COLO829 (cell line): ENCODE results near the gene PTGES.

Source experiments
- DNase-seq: peaks from one replicate; pipeline ENCODE4 v3.0.0; 2012; ENCODE audit warnings: low spot score

Gene PTGES

DNA sequence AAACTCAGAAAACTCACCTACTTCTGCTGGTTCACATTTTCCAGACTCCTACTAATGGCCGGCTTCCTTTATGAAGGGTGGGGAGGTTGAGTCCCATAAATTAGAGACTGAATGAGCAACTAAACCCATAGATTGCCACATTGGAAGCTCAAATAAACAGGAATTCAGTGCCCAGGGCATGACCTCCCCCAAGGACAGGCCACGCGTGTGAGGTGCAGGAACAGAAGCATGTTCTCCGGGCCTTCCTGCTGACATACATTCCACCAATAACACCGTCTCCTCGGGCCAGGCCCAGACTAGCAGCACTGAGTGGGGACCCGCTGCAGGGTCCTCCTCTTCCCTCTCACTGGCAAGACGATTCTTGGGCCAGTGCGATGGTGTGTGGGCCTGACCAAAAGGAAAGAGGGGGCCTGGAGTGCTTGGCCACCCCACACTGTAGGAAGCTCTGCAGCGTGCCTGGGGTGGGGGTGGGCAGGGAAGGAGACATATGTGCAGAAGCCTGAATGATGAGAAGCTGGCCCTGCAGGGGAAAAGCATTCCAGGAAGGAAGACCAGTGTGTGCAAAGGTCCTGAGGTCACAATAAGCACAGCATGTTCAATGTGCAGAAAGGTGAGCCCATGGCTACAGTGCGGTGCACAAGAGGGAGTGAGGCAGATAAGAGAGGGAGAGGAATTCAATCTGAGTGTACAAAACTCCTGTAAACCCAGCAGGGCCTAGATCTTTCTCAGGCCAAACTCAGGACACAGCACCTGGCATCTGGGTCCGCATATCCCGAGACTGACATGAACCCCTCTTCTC is 12.0 kb downstream of the PTGES start:
- DNase-seq: no peak

DNA sequence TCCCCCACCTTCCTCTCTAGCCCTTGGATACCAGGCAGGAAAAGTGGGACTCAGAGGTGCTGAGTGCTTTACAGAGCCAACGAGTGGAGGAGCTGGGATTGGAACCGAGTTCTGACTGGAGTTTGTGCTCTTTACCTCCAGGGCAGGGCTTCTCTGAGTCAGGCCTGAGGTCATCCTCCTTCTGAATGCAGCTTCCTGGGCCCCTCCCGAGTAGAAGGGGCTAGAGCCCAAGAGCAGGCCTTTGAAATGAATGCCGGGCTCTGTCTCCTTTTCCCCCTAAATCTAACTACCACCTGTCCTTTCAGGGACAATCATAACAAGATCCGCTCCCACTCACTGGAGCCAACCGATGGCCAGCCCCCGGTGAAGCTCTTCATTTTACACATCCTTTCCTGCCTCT is 12.7 kb downstream of the PTGES start:
- no peak for DNase-seq

DNA sequence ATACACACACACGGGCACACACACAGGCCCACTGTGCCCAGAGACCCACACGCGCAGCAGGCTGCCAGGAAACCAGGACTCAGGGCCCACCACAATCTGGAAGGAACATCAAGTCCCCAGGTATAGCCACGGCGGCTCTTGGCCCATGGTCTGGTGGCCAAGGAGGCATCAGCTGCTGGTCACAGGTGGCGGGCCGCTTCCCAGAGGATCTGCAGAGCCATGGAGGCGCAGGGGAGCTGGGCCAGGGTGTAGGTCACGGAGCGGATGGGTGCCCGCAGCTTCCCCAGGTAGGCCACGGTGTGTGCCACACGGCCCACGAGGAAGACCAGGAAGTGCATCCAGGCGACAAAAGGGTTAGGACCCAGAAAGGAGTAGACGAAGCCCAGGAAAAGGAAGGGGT is 13.4 kb downstream of the PTGES start:
- no peak for DNase-seq

DNA sequence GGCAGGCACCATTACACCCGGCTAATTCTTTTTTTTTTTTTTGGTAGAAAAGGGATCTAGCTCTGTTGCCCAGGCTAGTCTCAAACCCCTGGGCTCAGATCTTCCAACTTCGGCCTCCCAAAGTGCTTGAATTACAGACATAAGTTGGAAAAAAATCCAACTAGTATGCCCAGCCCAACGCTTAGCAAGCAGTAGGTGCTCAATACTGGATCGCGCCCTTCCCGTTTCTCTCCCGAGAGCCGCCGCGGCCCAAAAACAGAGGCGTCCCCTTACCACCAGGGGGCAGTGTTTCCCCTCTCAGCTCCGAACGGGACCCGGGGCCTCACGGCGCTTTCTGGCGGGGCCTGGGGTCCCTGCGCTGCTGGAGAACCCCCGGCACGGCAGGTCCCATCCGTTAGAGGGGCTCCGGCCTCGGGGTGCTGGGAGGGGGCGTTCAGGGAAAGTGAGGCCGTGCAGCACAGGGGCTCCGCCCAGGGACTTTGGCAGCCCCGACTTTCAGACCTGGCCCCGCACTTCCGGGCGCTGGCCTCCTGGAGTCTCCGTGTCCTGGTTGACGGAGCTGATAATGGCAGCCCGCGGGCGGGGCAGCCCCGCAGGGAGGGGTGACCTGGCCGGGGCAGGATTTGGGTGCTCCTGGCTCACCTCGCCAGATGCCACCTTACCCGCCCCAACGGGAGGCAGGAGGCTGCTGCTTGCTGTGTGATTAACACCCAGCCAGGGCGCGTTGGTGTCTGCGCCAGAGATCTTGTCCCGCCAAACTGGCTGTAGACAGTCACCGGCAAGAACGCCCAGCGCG is 15.2 kb downstream of the PTGES start:
- peak; percentile 81 for DNase-seq

DNA sequence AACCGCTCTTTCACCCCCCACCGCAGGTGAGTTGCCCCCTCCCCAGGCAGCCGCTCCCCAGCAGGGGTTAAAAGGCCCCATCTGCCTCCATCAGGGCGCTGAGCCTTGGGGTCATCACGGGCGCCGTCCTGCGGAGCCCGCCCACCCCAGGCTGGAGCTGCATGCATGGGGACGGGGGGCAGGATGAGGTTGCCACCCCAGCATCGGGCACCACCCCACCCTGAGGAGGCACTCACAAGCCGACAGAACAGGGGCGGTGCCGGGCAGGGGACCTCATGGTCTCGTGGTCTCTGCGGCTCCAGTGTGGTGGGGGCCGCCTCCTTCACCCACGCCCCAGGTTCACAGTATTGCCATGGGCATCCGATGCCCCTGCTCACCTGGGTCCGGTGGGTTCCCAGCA is 16.5 kb downstream of the PTGES start:
- DNase-seq: no peak

DNA sequence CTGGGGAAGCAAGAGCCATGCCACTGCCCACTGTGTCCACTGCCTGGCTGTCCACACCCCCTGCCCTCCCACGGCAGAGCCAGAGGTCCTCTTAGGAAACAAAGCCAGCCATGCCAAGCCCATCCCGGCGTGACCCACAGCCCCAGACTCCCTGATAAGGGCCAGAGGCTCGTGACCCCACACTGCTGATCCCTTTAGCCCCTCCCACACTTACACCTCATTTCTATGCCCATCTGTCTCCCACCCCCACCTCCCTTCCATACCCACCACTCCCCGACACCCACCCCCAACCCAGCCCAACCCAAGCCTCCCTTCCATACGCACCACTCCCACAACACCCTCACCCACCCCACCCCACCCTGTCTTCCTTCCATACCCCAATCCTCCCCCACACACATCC is 17.3 kb downstream of the PTGES start:
- DNase-seq: no peak

DNA sequence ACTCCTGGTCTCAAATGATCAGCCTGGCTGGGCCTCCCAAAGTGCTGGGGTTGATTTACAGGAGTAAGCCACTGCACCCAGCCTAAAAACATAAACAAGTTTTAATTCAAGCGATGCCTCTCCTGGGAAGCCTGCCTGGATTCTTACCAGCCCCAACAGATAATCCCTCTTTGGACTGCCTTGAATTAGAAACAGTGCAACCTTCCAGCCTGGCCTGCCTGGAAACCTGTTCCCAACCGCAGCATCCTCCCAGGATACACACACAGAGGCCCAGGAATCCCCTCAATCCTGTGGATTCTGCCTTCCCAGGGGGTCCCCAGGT is 19.2 kb downstream of the PTGES start:
- no peak for DNase-seq

DNA sequence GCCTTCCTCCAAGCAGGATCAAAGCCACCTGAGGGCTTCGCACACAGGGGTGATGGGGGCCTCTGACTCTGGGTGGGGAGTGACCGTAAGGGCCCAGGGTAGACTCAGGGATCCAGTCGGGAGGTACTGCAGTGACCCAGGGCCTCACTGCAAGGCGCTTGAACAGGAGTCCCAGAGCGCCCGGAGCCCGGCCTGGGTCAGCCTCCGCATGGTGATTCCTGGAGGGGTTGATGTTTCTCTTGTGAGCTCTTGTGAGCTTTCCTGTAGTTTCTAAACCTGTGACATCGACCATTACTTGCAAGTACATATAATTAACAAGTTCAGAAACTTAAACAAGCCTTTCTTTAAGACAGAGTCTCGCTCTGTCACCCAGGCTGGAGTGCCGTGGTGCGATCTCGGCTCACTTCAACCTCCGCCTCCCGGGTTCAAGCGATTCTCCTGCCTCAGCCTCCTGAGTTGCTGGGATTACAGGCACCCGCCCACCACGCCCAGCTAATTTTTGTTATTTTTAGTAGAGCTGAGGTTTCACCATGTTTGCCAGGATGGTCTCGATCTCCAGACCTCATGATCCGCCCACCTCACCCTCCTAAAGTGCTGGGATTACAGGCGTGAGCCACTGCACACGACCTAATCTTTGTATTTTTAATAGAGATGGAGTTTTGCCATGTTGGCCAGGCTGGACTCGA is 19.8 kb downstream of the PTGES start:
- no peak for DNase-seq

DNA sequence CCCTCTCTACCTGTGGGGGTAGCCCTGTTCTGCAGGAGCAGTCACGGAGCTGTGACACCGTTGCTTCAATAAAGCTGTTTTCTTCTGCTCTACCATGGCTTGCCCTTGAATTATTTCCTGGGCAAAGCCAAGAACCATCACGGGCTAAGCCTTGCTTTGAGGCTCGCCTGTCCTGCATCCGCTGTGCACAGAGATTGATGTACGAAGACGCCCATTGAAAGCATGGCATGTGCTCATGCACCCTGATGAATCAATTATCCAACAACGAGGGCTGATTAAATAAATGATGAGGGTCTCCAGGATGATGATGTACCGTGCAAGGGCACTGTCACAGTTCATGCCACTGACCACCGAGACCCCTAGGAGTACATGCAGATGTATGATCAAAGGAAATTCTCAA is 20.7 kb downstream of the PTGES start:
- no peak for DNase-seq

DNA sequence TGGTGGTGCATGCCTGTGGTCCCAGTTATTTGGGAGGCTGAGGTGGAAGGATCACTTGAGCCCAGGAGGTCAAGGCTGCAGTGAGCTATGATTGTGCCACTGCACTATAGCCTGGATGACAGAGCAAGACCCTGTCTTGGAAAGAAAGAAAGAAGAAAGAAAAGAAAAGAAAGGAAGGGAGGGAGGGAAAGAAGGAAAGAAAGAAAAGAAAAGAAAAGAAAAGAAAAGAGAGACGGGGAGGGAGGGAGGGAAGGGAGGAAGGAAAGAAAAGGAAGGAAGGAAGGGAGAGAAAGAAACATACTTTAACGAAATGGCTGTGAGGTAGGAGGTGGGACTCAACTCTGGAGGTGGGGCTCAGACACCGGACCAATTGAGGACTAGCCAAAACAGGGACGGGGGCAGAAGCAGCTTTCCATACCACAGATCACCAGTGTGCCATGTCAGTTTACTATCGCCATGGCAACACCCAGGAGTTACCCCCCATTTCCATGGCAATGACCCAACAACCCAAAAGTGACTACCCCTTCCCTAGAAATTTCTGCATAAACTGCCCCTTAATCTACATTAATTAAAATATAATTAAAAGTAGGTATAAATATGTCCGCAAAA is 21.3 kb downstream of the PTGES start:
- no peak for DNase-seq

DNA sequence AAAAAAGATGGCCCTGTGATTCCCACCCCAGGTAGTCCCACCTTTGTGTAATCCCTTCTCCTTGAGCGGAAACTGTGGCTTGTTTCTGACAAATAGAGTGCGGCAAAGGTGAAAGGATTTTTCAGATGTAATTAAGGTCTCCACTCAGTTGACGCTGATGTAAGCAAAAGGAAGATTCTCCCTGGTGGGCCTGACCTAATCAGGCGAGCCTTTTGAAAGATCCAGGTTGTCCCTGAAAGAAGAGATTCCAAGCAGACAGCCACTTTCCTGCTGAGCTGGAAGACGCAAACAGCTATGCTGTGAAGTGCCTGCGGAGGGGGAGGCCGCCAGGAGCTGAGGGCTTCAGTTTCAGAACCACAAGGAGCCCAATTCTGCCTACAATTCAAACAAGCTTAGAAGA is 24.1 kb downstream of the PTGES start:
- no peak for DNase-seq

DNA sequence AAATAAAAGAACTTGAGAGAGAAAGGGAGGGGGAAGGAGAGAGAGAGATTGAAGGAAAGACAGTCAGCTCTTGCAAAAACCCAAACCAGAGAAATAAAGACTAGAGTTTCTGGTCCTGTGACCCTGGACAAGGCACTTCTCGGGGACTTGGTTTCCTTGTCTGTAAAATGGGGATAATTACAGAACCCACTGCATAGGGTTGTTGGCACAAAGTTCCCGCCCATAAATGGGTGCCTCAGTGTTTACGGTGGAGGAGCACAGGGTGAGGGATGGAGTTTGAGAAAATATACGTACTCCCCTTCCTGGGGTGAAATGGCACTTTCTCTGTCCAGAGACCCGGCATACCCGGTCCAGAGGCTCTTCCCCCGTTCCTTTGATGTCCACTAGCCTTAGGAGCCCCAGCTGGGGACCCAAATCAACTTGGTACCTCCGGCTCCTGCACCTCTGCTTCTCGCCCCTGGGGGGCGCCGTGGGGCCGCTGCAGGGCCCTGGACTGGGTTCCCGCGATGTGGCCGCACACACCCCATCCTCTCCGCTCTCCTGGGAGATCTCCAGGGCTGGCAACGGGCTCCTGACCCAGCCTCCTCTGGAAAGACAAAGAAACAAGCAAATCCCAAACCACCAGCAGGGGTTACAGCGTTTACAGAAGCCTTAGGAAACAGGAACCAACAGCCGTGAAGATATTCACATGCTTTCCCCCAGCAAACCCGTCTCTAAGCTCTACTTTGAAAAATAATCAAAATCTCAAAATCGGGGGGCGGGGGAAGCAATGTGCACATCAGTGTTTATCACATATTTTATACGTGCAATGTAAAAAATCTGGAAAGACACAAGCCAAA is 26.3 kb downstream of the PTGES start:
- DNase-seq: peak; percentile 89

DNA sequence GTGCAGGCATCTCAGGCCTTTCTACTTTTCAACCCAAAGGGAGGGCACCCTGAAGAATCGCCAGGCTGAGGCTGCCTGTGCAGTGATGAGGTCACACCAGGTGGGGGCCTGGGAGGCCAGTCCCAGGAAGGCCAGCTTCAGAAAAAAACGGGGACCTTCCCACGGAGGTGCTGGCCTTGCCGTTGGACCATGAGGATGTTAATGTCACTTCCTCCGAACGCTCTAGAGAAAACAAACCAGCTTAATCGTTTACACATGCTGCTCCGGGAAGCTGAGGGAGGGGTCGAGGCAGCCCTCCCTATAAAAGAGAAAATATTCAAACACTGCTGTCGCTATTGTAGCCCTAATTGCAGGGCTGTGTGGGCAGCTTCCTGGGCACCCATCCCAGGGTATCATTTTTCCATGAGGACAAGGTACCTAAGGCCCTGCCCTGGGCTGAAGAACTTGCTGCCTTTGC is 27.0 kb downstream of the PTGES start:
- DNase-seq: no peak

DNA sequence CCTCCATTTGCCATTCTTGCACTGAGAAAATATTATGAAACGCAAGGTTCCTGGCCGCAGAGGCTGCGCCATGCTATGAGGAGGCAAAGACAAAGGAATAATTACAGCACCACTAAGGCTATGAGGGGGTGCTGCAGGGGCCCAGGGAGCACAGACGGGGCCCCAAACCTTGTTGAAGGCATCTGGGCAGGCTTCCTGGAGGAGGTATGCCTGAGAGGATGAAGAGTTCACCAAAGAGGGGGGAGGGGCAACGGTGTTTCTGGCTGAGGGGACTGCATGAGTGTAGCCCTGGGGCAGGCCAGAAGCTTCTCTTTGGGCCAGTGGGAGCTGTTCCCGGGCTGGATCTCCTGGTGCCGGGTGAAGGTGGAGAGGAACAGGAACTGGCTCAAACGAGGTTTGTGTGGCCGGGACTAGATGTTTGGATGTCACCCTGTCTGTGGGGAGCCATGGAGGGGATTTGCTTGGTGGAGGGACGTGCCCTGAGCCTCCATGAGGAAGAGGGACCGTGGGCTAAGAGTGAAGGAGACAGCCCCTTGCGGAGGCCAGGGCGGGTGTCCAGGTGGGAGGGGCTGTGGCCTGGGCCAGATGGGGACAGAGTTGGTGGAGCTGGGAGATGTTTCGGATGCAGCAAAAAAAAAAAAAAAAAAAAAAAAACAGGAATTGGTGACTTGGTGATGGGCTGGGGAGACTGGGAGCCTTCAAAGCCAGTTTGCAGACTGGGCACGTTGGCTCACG is 28.2 kb downstream of the PTGES start:
- DNase-seq: no peak

DNA sequence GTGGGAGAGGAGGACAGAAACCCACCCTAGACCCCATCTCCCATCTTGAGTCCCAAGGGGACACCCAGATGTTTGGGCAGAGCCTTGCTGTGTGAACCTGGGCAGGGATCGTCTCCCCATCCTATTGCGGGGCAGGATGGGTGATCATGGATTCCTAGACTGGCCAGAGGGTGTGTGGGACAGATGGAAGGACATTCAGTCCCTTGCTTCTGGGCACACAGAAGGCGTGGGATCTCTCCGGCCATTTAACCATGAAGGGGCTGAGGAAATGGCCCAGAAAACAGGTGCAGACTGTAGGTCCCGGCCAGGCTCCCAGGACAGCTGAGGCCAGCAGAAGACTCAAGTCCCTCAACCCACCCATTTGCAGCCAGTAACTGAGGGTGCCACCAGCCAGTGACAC is 29.9 kb downstream of the PTGES start:
- no peak for DNase-seq

DNA sequence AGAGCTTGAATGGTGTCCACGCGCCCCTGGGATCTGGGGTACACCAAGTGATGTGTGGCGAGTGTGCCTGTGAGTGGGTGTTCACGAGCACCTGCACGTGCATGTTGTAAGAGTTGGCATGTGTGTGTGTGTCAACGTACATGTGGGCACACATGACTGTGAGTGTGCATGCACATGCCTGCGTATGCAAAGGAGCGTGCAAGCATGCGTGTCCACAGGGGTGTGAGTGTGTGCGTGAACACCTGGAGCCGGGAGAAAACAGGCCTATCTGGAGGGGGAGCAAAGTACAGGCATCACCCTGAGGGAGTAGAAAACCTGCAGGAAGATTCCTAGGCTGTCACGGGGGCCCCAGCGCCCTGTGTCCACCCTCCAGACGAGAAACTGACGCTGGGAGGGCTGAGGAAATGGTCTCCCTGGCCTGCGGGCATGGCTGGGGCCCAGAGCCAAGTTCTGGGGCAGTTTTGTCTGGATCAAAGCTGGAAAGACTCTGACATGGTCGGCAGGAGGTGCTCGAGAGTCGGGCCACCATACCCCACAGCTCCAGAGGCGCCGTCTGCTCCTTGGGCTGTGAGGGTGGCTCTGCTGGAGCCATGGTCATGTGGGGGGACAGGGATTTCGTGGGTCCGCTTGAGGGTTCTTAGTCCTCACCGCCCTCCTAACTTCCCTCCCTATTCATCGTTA is 31.8 kb downstream of the PTGES start:
- DNase-seq: no peak

DNA sequence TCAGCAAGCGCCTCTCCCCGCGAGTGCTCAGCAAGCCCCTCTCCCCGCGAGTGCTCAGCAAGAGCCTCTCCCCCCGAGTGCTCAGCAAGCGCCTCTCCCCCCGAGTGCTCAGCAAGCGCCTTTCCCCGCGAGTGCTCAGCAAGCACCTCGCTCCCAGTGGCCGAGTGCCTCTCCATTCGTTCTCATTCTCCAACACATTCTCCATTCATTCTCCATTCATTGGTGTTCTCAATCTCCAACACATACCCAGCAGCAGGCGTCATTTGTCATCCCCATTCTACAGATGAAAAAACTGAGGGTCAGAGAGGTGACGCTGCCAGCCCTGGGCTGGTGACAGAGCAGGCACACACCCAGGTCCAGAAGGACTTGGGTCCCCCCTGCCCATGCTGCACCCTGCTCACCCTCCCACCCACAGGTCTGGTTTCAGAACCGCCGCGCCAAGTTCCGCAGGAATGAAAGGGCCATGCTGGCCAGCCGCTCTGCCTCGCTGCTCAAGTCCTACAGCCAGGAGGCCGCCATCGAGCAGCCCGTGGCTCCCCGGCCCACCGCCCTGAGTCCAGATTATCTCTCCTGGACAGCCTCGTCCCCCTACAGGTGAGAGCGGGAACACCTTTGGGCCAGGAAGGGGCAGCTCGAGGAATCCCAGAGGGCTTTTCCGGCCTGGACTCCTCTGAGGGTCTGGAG is 32.5 kb downstream of the PTGES start:
- no peak for DNase-seq

DNA sequence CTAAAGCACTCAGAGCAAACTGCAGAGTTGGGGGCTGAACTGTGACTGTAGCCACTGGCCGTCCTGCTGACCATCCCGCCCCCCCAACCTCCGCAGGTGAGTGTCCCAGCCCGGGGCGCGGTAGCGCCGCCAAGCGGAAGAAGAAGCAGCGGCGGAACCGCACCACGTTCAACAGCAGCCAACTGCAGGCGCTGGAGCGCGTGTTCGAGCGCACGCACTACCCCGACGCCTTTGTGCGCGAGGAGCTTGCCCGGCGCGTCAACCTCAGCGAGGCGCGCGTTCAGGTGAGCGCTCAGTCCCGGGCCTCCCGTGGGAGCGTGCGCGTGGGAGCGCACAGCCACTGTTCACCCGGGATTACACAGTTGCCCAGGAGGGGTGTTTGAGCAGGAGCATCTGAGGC is 33.7 kb downstream of the PTGES start:
- DNase-seq: no peak

DNA sequence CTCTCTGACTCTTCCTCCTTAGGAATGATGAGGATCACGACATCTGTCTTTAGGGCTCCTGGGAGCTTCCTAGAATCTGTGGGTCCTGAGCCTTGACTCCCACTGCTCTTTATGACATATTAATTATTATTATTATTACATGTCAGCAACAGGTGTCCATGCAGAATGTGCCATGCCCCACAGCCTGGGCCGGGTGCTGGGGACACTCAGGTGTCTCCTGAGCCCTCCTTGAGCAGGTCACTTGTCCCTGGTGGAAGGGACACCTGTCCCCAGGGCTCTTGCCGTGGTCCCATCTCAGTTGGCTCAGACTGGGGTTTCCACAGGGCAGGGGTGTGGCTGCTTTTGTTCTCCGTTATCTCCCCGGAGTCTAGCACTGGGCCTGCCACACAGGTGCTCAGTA is 34.2 kb downstream of the PTGES start:
- no peak for DNase-seq

DNA sequence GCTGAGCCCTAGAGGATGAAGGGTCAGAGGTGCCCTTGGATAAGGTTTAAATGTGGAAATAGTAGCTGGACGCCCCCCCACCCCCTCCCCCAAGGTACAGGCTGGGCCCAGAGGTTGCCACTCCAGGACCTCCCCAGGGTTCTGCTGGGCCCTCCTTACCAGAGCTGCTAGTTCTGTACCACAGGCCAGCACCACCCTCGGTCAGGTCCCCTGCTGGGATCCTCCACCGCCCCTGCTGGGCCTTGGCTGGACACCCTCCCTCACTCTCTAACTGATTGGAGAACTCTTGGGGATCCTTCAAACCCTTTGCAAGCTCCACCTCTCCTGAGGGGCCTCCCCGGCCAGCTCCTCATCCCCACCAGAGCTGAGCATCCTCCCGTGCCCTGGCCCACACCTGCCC is 34.9 kb downstream of the PTGES start:
- no peak for DNase-seq
